ENCODE results near the gene RAPGEF5.

RAPGEF5 gene

GRCh38 chr7:22363756-22364422, 6.9 kb upstream of the RAPGEF5 start:
- no peaks in the 10 kb centered on the region for H3K36me3 Mint-ChIP-seq
- H3K27ac Mint-ChIP-seq, result no peak overlapping the region
- peaks cover 16% of the 10 kb centered on the region for H3K27me3 Mint-ChIP-seq
- ATAC-seq, result no peak
- no peaks in the 10 kb centered on the region for H3K4me1 Mint-ChIP-seq
- H3K9me3 Mint-ChIP-seq, result no peaks in the 10 kb centered on the region
- H3K4me3 Mint-ChIP-seq, result no peak overlapping the region

- no peaks in the 10 kb centered on the region for H3K9me3 Mint-ChIP-seq
- peaks cover 36% of the 10 kb centered on the region for H3K27me3 Mint-ChIP-seq
- H3K27ac Mint-ChIP-seq, result no peak overlapping the region
- H3K4me3 Mint-ChIP-seq, result no peak overlapping the region
- no peaks in the 10 kb centered on the region for H3K36me3 Mint-ChIP-seq
- ATAC-seq, result no peak
- H3K4me1 Mint-ChIP-seq, result peaks cover 5% of the 10 kb centered on the region
Observed at GRCh38 chr7:22361795-22362194, 4.8 kb upstream of the RAPGEF5 start.

- Mint-ChIP-seq H3K4me3 (no peak overlapping the region), H3K27ac (no peak overlapping the region), H3K4me1 (peaks cover 5% of the 10 kb centered on the region), H3K36me3 (no peaks in the 10 kb centered on the region), H3K27me3 (peaks cover 36% of the 10 kb centered on the region), H3K9me3 (no peaks in the 10 kb centered on the region)
- no peak for ATAC-seq
Observed at GRCh38 chr7:22361320-22361719, 4.4 kb upstream of the RAPGEF5 start.

GRCh38 chr7:22358820-22359697, 2.1 kb upstream of the RAPGEF5 start:
- Mint-ChIP-seq H3K36me3 (no peaks in the 10 kb centered on the region), H3K4me3 (no peak overlapping the region), H3K4me1 (peaks cover 5% of the 10 kb centered on the region), H3K27me3 (peaks cover 54% of the 10 kb centered on the region), H3K27ac (no peak overlapping the region), H3K9me3 (peaks cover 7% of the 10 kb centered on the region)
- no peak for ATAC-seq

GRCh38 chr7:22357311-22358175, 589 bp upstream of the RAPGEF5 start:
- peaks cover 5% of the 10 kb centered on the region for H3K4me1 Mint-ChIP-seq
- no peak overlapping the region for H3K27ac Mint-ChIP-seq
- peaks cover 13% of the 10 kb centered on the region for H3K9me3 Mint-ChIP-seq
- peaks cover 64% of the 10 kb centered on the region for H3K27me3 Mint-ChIP-seq
- H3K36me3 Mint-ChIP-seq, result no peaks in the 10 kb centered on the region
- peak overlapping the region; percentile 75 for H3K4me3 Mint-ChIP-seq
- no peak for ATAC-seq

GRCh38 chr7:22356010-22356691, 803 bp downstream of the RAPGEF5 start:
- H3K36me3 Mint-ChIP-seq, result no peaks in the 10 kb centered on the region
- peak; percentile 5 for ATAC-seq
- peak overlapping the region; percentile 7 for H3K4me3 Mint-ChIP-seq
- H3K27me3 Mint-ChIP-seq, result peaks cover 67% of the 10 kb centered on the region
- H3K27ac Mint-ChIP-seq, result no peak overlapping the region
- peaks cover 17% of the 10 kb centered on the region for H3K9me3 Mint-ChIP-seq
- peaks cover 8% of the 10 kb centered on the region for H3K4me1 Mint-ChIP-seq

GRCh38 chr7:22355620-22356009, 1.3 kb downstream of the RAPGEF5 start:
- Mint-ChIP-seq H3K27ac (no peak overlapping the region), H3K9me3 (peaks cover 17% of the 10 kb centered on the region), H3K4me3 (peak overlapping the region; percentile 14), H3K36me3 (no peaks in the 10 kb centered on the region), H3K27me3 (peaks cover 68% of the 10 kb centered on the region), H3K4me1 (peaks cover 13% of the 10 kb centered on the region)
- no peak for ATAC-seq

- no peak overlapping the region for H3K4me3 Mint-ChIP-seq
- H3K27me3 Mint-ChIP-seq, result peaks cover 68% of the 10 kb centered on the region
- no peak overlapping the region for H3K27ac Mint-ChIP-seq
- H3K4me1 Mint-ChIP-seq, result peaks cover 13% of the 10 kb centered on the region
- no peak for ATAC-seq
- no peaks in the 10 kb centered on the region for H3K36me3 Mint-ChIP-seq
- H3K9me3 Mint-ChIP-seq, result peaks cover 17% of the 10 kb centered on the region
Observed at GRCh38 chr7:22354462-22354861, 2.5 kb downstream of the RAPGEF5 start.

GRCh38 chr7:22352887-22353286, 4.1 kb downstream of the RAPGEF5 start:
- no peak for ATAC-seq
- Mint-ChIP-seq H3K4me1 (peaks cover 13% of the 10 kb centered on the region), H3K27ac (no peak overlapping the region), H3K4me3 (no peak overlapping the region), H3K27me3 (peaks cover 52% of the 10 kb centered on the region), H3K9me3 (peaks cover 17% of the 10 kb centered on the region), H3K36me3 (no peaks in the 10 kb centered on the region)

- H3K4me3 Mint-ChIP-seq, result no peak overlapping the region
- peaks cover 17% of the 10 kb centered on the region for H3K9me3 Mint-ChIP-seq
- no peak overlapping the region for H3K27ac Mint-ChIP-seq
- H3K4me1 Mint-ChIP-seq, result peaks cover 7% of the 10 kb centered on the region
- ATAC-seq, result no peak
- peaks cover 42% of the 10 kb centered on the region for H3K27me3 Mint-ChIP-seq
- H3K36me3 Mint-ChIP-seq, result no peaks in the 10 kb centered on the region
Observed at GRCh38 chr7:22351878-22352277, 5.1 kb downstream of the RAPGEF5 start.

GRCh38 chr7:22351329-22351692, 5.6 kb downstream of the RAPGEF5 start:
- Mint-ChIP-seq H3K4me1 (peaks cover 7% of the 10 kb centered on the region), H3K27me3 (peaks cover 47% of the 10 kb centered on the region), H3K36me3 (no peaks in the 10 kb centered on the region), H3K27ac (no peak overlapping the region), H3K9me3 (peaks cover 17% of the 10 kb centered on the region), H3K4me3 (no peak overlapping the region)
- no peak for ATAC-seq

GRCh38 chr7:22350466-22351328, 6.3 kb downstream of the RAPGEF5 start:
- Mint-ChIP-seq H3K36me3 (no peaks in the 10 kb centered on the region), H3K27me3 (peaks cover 51% of the 10 kb centered on the region), H3K9me3 (peaks cover 17% of the 10 kb centered on the region), H3K4me1 (peaks cover 7% of the 10 kb centered on the region), H3K27ac (no peak overlapping the region), H3K4me3 (no peak overlapping the region)
- ATAC-seq, result no peak

- no peak for ATAC-seq
- no peaks in the 10 kb centered on the region for H3K36me3 Mint-ChIP-seq
- no peak overlapping the region for H3K4me3 Mint-ChIP-seq
- peaks cover 28% of the 10 kb centered on the region for H3K27me3 Mint-ChIP-seq
- peaks cover 7% of the 10 kb centered on the region for H3K4me1 Mint-ChIP-seq
- peaks cover 7% of the 10 kb centered on the region for H3K9me3 Mint-ChIP-seq
- H3K27ac Mint-ChIP-seq, result no peak overlapping the region
Observed at GRCh38 chr7:22348379-22348778, 8.6 kb downstream of the RAPGEF5 start.
